GM12864 (cell line): ENCODE measurements around the gene TDRD15.
"Not testable (repeated sequence)": the region's sequence is repeated elsewhere in the genome, so short reads cannot be mapped to it uniquely, and the experiment has no call there.

Experiments
- DNase-seq: peaks from one replicate; pipeline ENCODE4 v3.0.0-alpha.2; 2011; ENCODE audit warnings: low read depth
- H3K4me3 ChIP-seq: 2 replicates; pipeline ENCODE4 v1.5.1; 2011; ENCODE audit warnings: mild to moderate bottlenecking, low read depth, low read length, control low read depth
- CTCF ChIP-seq: IDR thresholded peaks from 2 replicates; pipeline ENCODE4 v1.5.1; 2011; ENCODE audit warnings: low read depth, mild to moderate bottlenecking, moderate library complexity, low read length, control low read depth, inconsistent platforms; ENCODE audit errors: missing control alignments

TDRD15 gene

DNA sequence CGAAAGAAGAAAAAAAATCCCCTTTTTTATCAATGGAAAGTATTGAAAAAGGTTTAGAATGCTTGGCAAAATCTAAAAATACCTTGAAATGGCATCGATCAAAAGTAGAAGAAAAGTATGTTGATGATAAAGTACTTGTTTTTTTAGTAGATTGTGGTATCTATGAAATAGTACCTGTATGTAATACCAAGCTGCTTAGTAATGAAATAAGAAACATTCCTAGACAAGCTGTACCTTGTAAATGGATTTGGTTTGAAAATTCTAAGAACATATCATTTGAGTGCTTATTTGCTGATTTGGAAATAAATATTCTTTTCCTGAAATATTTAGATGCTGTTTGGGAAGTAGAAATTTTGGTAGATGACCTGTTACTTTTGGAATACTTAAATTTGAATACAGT lies 18.4 kb downstream of the TDRD15 start:
- H3K4me3 ChIP-seq, result no peak overlapping the region
- DNase-seq, result no peak
- no peak for TF ChIP-seq CTCF

- DNase-seq, result no peak
- no peak overlapping the region for H3K4me3 ChIP-seq
- TF ChIP-seq CTCF, result no peak
Measured at GRCh38 chr2:21146638-21147037, 22.9 kb downstream of the TDRD15 start.

DNA sequence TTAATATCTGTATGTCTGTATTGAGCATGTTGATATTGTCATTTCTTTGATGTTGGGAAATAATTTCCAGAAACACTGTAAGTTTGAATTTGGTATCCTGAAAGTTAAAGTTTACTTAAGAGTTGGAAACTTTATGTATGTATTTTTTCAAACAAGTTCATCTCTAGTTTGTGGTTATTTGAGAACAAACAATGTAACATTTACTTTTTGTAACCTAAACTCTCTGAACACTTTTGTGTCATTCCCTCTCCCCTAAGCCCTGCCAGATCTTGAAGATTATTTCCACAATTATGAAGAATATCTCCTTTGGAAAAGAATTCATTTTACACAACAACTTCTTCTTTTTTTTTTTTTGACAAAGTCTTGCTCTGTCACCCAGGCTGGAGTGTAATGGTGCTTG lies 24.9 kb downstream of the TDRD15 start:
- no peak overlapping the region for H3K4me3 ChIP-seq
- DNase-seq, result no peak
- TF ChIP-seq CTCF, result no peak

- not testable (repeated sequence) for DNase-seq
Measured at GRCh38 chr2:21151234-21151633, 27.5 kb downstream of the TDRD15 start.

GRCh38 chr2:21155365-21156136 lies 31.8 kb downstream of the TDRD15 start:
- no peak overlapping the region for H3K4me3 ChIP-seq
- TF ChIP-seq CTCF, result no peak
- no peak for DNase-seq

More at GRCh38 chr2:21151234-21151633, 27.5 kb downstream of the TDRD15 start:
- H3K4me3 ChIP-seq, result not testable (repeated sequence)

- H3K4me3 ChIP-seq, result no peak overlapping the region
- no peak for TF ChIP-seq CTCF
- no peak for DNase-seq
Measured at GRCh38 chr2:21161122-21161521, 37.4 kb downstream of the TDRD15 start.

DNA sequence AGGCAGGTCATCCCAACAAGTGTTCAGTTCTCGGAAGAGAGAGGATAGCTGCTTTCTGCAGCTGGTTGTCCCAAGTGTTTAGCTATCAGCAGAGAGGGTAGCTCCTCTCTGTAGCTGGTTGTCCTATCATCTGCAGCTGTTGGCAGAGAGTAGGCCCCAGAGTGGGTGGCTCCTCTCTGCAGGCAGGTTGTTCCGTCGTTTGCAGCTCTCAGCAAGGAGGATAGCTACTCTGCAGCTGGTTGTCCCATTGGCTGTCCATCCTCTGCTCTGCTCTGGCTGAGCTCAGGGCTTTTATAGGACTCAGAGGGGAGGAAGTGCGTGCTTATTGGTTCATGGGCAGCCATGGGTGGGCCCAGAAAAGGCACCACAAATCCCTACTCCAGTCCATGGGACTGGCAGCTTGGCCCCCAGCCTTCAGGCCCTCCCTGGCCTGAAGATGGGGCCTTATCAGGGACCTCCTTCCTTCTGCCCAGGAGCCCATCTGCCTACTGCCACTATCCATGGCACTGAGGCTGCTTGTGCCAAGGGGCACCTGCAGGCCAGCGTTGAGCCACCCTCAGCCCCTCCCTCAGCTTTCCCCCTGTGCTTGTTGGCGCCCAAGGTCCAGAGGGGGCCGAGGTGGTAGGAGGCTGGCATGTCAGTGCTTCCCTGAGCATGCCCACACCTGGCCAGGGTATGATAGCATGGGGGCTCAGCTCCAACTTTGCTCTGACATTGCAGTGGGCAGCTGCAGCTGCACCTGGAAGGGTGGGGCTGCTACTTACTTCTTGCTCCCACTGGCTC lies 38.3 kb downstream of the TDRD15 start:
- H3K4me3 ChIP-seq, result no peak overlapping the region
- no peak for DNase-seq
- TF ChIP-seq CTCF, result no peak
